H1 (cell line): Measurements from ENCODE around the gene CTDP1. TPM values are rescaled to one million over a fixed set of nuclear protein-coding genes. Genes with fewer than 3 reads are reported as not detected.

Source experiments
- CTCF ChIA-PET: fragments of 300-600 bp; sonication (Branson Sonifier 250); formaldehyde crosslinking; loops from one replicate; lab custom pipeline; 2021; ENCODE audit not compliant: partially characterized antibody; lab: Charles Lee
- POLR2A ChIA-PET: fragments of 300-600 bp; sonication (Branson Sonifier 250); formaldehyde crosslinking; loops from one replicate; lab custom pipeline; 2021; ENCODE audit warnings: inconsistent platforms; ENCODE audit not compliant: partially characterized antibody; lab: Charles Lee
- DNase-seq, 2 experiments: peaks; one replicate each; pipeline versions ENCODE4 v3.0.0 to v3.0.0-alpha.2; 2010 to 2022; ENCODE audit warnings: low spot score in 2 of 2, low read depth in 1 of 2, mixed read lengths in 1 of 2
- FAIRE-seq: peaks from 2 replicates; lab custom pipeline; 2011; peaks lifted over from hg19 to GRCh38; lab: Jason Lieb, UNC
- H2AFZ ChIP-seq: 2 replicates; pipeline ENCODE4 v1.8.1; 2012; ENCODE audit warnings: low read length, inconsistent platforms
- H2AK5ac ChIP-seq: 2 replicates; pipeline ENCODE4 v1.6.1; 2013; ENCODE audit warnings: low read depth, low read length
- H2BK120ac ChIP-seq: replicated peaks from 2 replicates; pipeline ENCODE3; 2013; ENCODE audit warnings: low read depth, low read length, inconsistent platforms
- H2BK12ac ChIP-seq: 2 replicates; pipeline ENCODE4 v1.6.1; 2013; ENCODE audit warnings: low read depth, low read length
- H2BK15ac ChIP-seq: 2 replicates; pipeline ENCODE4 v1.6.1; 2013; ENCODE audit warnings: low read length
- H2BK20ac ChIP-seq: 2 replicates; pipeline ENCODE4 v1.6.1; 2013; ENCODE audit warnings: low read length
- H2BK5ac ChIP-seq: 2 replicates; pipeline ENCODE4 v1.6.1; 2013; ENCODE audit warnings: low read depth, low read length
- H3K14ac ChIP-seq: 2 replicates; pipeline ENCODE4 v1.6.1; 2013; ENCODE audit warnings: inconsistent platforms; ENCODE audit not compliant: insufficient read length
- H3K18ac ChIP-seq: 2 replicates; pipeline ENCODE4 v1.6.1; 2013; ENCODE audit warnings: low read length; ENCODE audit errors: extremely low read depth
- H3K23ac ChIP-seq: 2 replicates; pipeline ENCODE4 v1.6.1; 2013; ENCODE audit warnings: inconsistent platforms; ENCODE audit not compliant: insufficient read length
- H3K23me2 ChIP-seq: 2 replicates; pipeline ENCODE4 v1.6.1; 2013; ENCODE audit warnings: low read depth, low read length
- H3K27ac ChIP-seq: 2 replicates; pipeline ENCODE4 v1.6.1; 2011; ENCODE audit warnings: low read depth, low read length, inconsistent platforms
- H3K27me3 ChIP-seq, 4 experiments: replicated peaks in 1 of 4; 1 replicate in 1 of 4; 2 replicates in 3 of 4; pipeline versions ENCODE4 v1.6.1 to v1.8.1; 2011 to 2013; ENCODE audit warnings: low read length in 3 of 4, mild to moderate bottlenecking in 3 of 4, inconsistent platforms in 2 of 4, mixed read lengths in 2 of 4, moderate library complexity in 1 of 4; ENCODE audit not compliant: control insufficient read depth in 3 of 4, insufficient read depth in 3 of 4; ENCODE audit errors: extremely low read depth in 1 of 4
- H3K36me3 ChIP-seq, 4 experiments: 2 replicates each; pipeline versions ENCODE4 v1.6.1 to v1.8.1; 2011 to 2013; ENCODE audit warnings: mild to moderate bottlenecking in 4 of 4, low read length in 3 of 4, moderate library complexity in 2 of 4, control low read depth in 1 of 4, inconsistent platforms in 1 of 4; ENCODE audit not compliant: insufficient read depth in 4 of 4, control insufficient read depth in 2 of 4
- H3K4ac ChIP-seq: replicated peaks from 2 replicates; pipeline ENCODE3; 2013; ENCODE audit warnings: low read length, low read depth, mixed read lengths, inconsistent platforms; ENCODE audit not compliant: insufficient read length
- H3K4me1 ChIP-seq, 4 experiments: replicated peaks in 1 of 4; 1 replicate in 1 of 4; 2 replicates in 3 of 4; pipeline versions ENCODE4 v1.6.1 to v1.8.1; 2011 to 2013; ENCODE audit warnings: low read length in 3 of 4, inconsistent platforms in 2 of 4, mixed read lengths in 1 of 4; ENCODE audit not compliant: insufficient read depth in 4 of 4, control insufficient read depth in 3 of 4
- H3K4me2 ChIP-seq, 2 experiments: 2 replicates each; pipeline versions ENCODE4 v1.6.1 to v1.8.1; 2011 to 2013; ENCODE audit warnings: low read depth in 2 of 2, low read length in 2 of 2, control low read depth in 1 of 2, inconsistent platforms in 1 of 2, mild to moderate bottlenecking in 1 of 2; ENCODE audit not compliant: insufficient read depth in 1 of 2
- H3K4me3 ChIP-seq, 4 experiments: fragments of 200-600, 300-600 bp in 1 of 4; sonication (generic), shearing (Covaris generic), sonication (Bioruptor Twin) in 1 of 4; 2 replicates each; pipeline versions ENCODE4 v1.5.1 to v1.8.1; 2011 to 2016; ENCODE audit warnings: low read length in 4 of 4, low read depth in 3 of 4, control low read depth in 2 of 4, inconsistent platforms in 2 of 4, mild to moderate bottlenecking in 2 of 4, mixed read lengths in 1 of 4, moderate library complexity in 1 of 4; ENCODE audit not compliant: insufficient read depth in 2 of 4; ENCODE audit errors: extremely low read depth in 1 of 4
- H3K56ac ChIP-seq: replicated peaks from 2 replicates; pipeline ENCODE3; 2013; ENCODE audit warnings: low read depth, mild to moderate bottlenecking, mixed read lengths, low read length, inconsistent platforms; ENCODE audit not compliant: insufficient read length
- H3K79me1 ChIP-seq: 2 replicates; pipeline ENCODE4 v1.6.1; 2013; ENCODE audit warnings: low read depth, low read length, control low read depth
- H3K79me2 ChIP-seq, 2 experiments: 2 replicates each; pipeline versions ENCODE4 v1.6.1 to v1.8.1; 2012 to 2013; ENCODE audit warnings: low read length in 2 of 2, mild to moderate bottlenecking in 2 of 2, inconsistent platforms in 1 of 2; ENCODE audit not compliant: insufficient read depth in 2 of 2, control insufficient read depth in 1 of 2
- H3K9ac ChIP-seq, 4 experiments: replicated peaks in 1 of 4; 1 replicate in 1 of 4; 2 replicates in 3 of 4; pipeline versions ENCODE4 v1.6.1 to v1.8.1; 2011 to 2013; ENCODE audit warnings: low read depth in 3 of 4, low read length in 3 of 4, control low read depth in 2 of 4, mild to moderate bottlenecking in 2 of 4, moderate library complexity in 2 of 4, inconsistent platforms in 1 of 4; ENCODE audit errors: extremely low read depth in 1 of 4
- H3K9me3 ChIP-seq, 2 experiments: 2 replicates each; pipeline versions ENCODE4 v1.6.1 to v1.8.1; 2012 to 2013; ENCODE audit warnings: mild to moderate bottlenecking in 2 of 2, moderate library complexity in 2 of 2, control low read depth in 1 of 2, inconsistent platforms in 1 of 2, low read depth in 1 of 2, low read length in 1 of 2, mixed read lengths in 1 of 2; ENCODE audit not compliant: insufficient read depth in 2 of 2
- H4K20me1 ChIP-seq, 2 experiments: replicated peaks in 1 of 2; 2 replicates each; pipeline versions ENCODE3 to v1.8.1; 2011 to 2013; ENCODE audit warnings: inconsistent platforms in 2 of 2, low read length in 2 of 2, mild to moderate bottlenecking in 1 of 2; ENCODE audit not compliant: insufficient read depth in 2 of 2, control insufficient read depth in 1 of 2
- H4K5ac ChIP-seq: 2 replicates; pipeline ENCODE4 v1.6.1; 2013; ENCODE audit warnings: low read length, low read depth, mixed read lengths, inconsistent platforms; ENCODE audit not compliant: insufficient read length
- H4K8ac ChIP-seq: 2 replicates; pipeline ENCODE4 v1.8.0; 2013; ENCODE audit warnings: mild to moderate bottlenecking, moderate library complexity, low read length, inconsistent platforms; ENCODE audit not compliant: insufficient read depth; ENCODE audit errors: extremely low read depth
- H4K91ac ChIP-seq: replicated peaks from 2 replicates; pipeline ENCODE3; 2013; ENCODE audit warnings: low read length, mixed read lengths, inconsistent platforms; ENCODE audit not compliant: insufficient read length
- SAP30 ChIP-seq: fragments of 300-600 bp; sonication (generic); IDR thresholded peaks from 2 replicates; pipeline ENCODE4 v1.7.1; 2012; ENCODE audit warnings: low read length, moderate library complexity, mild to moderate bottlenecking, inconsistent platforms; ENCODE audit not compliant: insufficient read depth, insufficient replicate concordance
- WGBS, 2 experiments: shearing (Covaris generic) in 1 of 2; methylation state at CpG; one replicate each; pipeline versions ENCODE4 v1.1.6 to v1.1.7; 2013 to 2015; ENCODE audit warnings: low lambda C conversion rate in 2 of 2, mixed read lengths in 2 of 2, inconsistent platforms in 1 of 2, low coverage in 1 of 2, missing lambda C conversion rate in 1 of 2; ENCODE audit not compliant: insufficient replicate concordance in 2 of 2, insufficient coverage in 1 of 2, insufficient read length in 1 of 2; ENCODE audit errors: extremely low coverage in 1 of 2, missing lambda C conversion rate in 1 of 2; 5-methylcytosine and 5-hydroxymethylcytosine counted together
- polyA plus RNA-seq, 7 experiments: library from polyadenylated mRNA; depleted of rRNA in 3 of 7; stranded (reverse) in 5 of 7; unstranded in 2 of 7; fragments of >200 nt in 5 of 7; fragments of 200-250 nt in 2 of 7; gene quantifications; 1 replicate in 5 of 7; 2 replicates in 1 of 7; 4 replicates in 1 of 7; pipeline versions ENCODE4 v1.2.1 to v1.2.3, GENCODE V29; 2011 to 2013; ENCODE audit warnings: missing spikeins in 2 of 7, mixed read lengths in 2 of 7
- total RNA-seq: library from RNA; stranded (reverse); fragmentation: NEBNext Ultra II Directional; extraction: Animal tissue kit (Norgen Biotek cat#: 25700); gene quantifications from 2 replicates; pipeline ENCODE4 v1.2.1, GENCODE V29; 2021

Gene CTDP1
- total and polyA plus RNA-seq, 2 of the 8 experiments (the other 6 are each of a cell fraction or from before 2014, with no cell fraction given): 16.6 to 37.0 TPM

GRCh38 chr18:79746730-79747129, 67.1 kb downstream of the CTDP1 start:
- POLR2A ChIA-PET: no interaction called here
- FAIRE-seq: no peak

More at GRCh38 chr18:79746730-79747129, 67.1 kb downstream of the CTDP1 start:
- Histone ChIP-seq H2AK5ac (no peak overlapping the region), H2BK15ac (no peak overlapping the region), H2AFZ (no peak overlapping the region), H4K20me1 (peaks cover 4 to 8% of the 10 kb centered on the region in 2 experiments), H3K4me1 (no peaks in the 10 kb centered on the region), H4K91ac (no peak overlapping the region), H3K36me3 (peaks cover 0 to 3% (median 0%) of the 10 kb centered on the region in 4 experiments; a peak in 1 of 8 replicates), H3K4ac (no peak overlapping the region), H3K23me2 (no peaks in the 10 kb centered on the region), H2BK5ac (no peak overlapping the region), H3K27ac (no peak overlapping the region), H4K8ac (no peak overlapping the region), H2BK120ac (no peak overlapping the region), H2BK12ac (no peak overlapping the region), H3K23ac (no peak overlapping the region), H3K4me3 (no peak overlapping the region), H3K9ac (no peak overlapping the region), H3K56ac (no peak overlapping the region), H3K79me2 (no peaks in the 10 kb centered on the region), H3K4me2 (no peak overlapping the region), H2BK20ac (no peak overlapping the region), H3K9me3 (no peaks in the 10 kb centered on the region), H3K14ac (no peak overlapping the region), H3K79me1 (peaks cover 2% of the 10 kb centered on the region; the same call in 1 of the 2 replicates), H4K5ac (no peak overlapping the region), H3K18ac (no peak overlapping the region), H3K27me3 (no peaks in the 10 kb centered on the region)
- WGBS, 2 experiments: 91% methylated on average over 8 of the region's 8 CpGs; no CpG with 5 or more reads in 1 of the 2 experiments
- TF ChIP-seq SAP30: no peak
- CTCF ChIA-PET: no interaction called here
- no peak for DNase-seq
